Neuron (in vitro differentiated cells): Measurements from ENCODE around the gene MMP7.

Experiments
- H2AFZ ChIP-seq: one replicate; pipeline ENCODE4 v1.6.1; 2013; ENCODE audit warnings: low read depth, mild to moderate bottlenecking, inconsistent platforms, low read length, moderate library complexity
- H3K27me3 ChIP-seq: one replicate; pipeline ENCODE4 v1.6.1; 2013; ENCODE audit warnings: low read length; ENCODE audit not compliant: insufficient read depth
- H3K36me3 ChIP-seq: one replicate; pipeline ENCODE4 v1.6.1; 2013; ENCODE audit warnings: low read length; ENCODE audit not compliant: insufficient read depth
- H3K4me1 ChIP-seq: one replicate; pipeline ENCODE4 v1.6.1; 2013; ENCODE audit warnings: low read length; ENCODE audit not compliant: insufficient read depth
- H3K4me3 ChIP-seq: 2 replicates; pipeline ENCODE4 v1.5.1; 2013; ENCODE audit warnings: mild to moderate bottlenecking, low read length, moderate library complexity
- H3K9me3 ChIP-seq: one replicate; pipeline ENCODE4 v1.6.1; 2013; ENCODE audit warnings: low read length

Gene MMP7

DNA sequence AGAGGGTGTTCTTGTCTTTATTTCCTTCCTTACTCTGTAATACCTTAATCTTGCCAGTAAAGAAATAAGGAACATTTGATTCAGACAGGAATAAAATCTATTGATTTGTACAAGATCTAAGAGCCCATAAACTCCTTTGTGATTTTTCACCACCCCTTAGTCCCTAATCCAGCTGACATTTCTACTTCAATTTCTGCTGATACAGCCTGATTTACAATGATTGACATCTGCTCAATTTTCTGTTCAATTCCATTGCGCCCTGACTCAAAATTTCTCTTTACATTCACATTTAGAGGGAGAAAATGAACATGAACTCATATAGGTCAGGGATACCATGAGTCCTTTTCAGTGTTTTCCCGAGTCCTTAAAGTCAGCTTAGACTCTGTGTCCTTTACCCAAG lies 50.8 kb downstream of the MMP7 start:
- Histone ChIP-seq H3K36me3 (no peaks in the 10 kb centered on the region), H3K27me3 (peaks cover 2% of the 10 kb centered on the region), H3K9me3 (no peaks in the 10 kb centered on the region), H3K4me3 (no peak overlapping the region), H3K4me1 (no peaks in the 10 kb centered on the region), H2AFZ (no peak overlapping the region)

DNA sequence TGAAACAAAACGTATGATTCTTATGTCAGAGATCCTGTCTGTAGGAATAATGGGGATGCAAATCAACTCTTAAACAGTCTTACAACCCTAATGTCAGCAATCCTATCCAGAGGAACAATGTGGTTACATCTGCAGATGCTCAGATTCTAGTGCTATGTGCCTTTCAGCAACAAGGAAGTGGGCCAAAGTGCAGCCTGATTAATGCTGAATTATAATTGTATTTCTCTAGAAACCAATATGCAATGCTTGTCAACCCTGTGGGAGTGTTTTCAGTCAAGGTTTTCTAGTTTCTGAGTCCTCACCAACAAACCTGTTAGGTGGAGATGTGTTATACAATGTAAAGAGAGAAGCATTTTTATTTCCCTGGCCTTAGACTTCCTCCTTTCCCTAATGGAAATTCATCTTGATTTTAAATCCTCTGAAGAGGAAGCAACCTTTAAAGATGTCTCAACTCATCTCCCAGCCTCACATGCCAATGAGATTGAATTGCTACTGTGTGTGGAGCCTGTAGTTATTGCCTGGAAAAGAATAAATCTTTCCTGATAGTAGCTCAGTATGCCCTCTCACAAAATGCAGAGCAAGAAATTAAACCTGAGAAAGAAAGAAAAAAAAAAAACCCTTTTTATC lies 51.8 kb downstream of the MMP7 start:
- Histone ChIP-seq H2AFZ (no peak overlapping the region), H3K4me1 (no peaks in the 10 kb centered on the region), H3K9me3 (no peaks in the 10 kb centered on the region), H3K4me3 (no peak overlapping the region), H3K36me3 (no peaks in the 10 kb centered on the region), H3K27me3 (peaks cover 2% of the 10 kb centered on the region)

- H3K4me1 ChIP-seq, result no peaks in the 10 kb centered on the region
- H3K27me3 ChIP-seq, result peaks cover 2% of the 10 kb centered on the region
- H3K36me3 ChIP-seq, result no peaks in the 10 kb centered on the region
- no peaks in the 10 kb centered on the region for H3K9me3 ChIP-seq
- no peak overlapping the region for H2AFZ ChIP-seq
- H3K4me3 ChIP-seq, result no peak overlapping the region
These were observed 53.7 kb downstream of the MMP7 start for GRCh38 chr11:102476812-102477211.

DNA sequence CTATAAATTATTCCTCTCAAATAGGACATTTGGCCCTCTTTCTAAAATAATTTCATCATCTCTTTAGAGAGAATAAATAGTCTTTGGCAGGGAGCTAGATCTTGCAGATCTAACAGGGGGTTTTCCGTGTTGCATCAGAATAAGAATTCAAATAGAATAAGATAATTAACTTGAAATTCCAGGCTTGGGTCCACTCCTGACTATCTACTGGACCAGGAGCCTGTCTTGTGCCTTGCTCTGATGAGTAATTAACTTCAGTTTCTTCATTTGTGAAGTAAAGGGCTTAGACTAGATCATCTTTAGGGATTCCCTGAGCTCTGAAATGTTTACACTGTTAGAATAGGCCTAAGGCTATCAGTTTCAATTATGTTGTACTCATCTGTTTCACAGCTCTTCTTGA lies 54.5 kb downstream of the MMP7 start:
- no peaks in the 10 kb centered on the region for H3K4me1 ChIP-seq
- no peaks in the 10 kb centered on the region for H3K36me3 ChIP-seq
- no peak overlapping the region for H2AFZ ChIP-seq
- peaks cover 2% of the 10 kb centered on the region for H3K27me3 ChIP-seq
- no peaks in the 10 kb centered on the region for H3K9me3 ChIP-seq
- H3K4me3 ChIP-seq, result no peak overlapping the region

DNA sequence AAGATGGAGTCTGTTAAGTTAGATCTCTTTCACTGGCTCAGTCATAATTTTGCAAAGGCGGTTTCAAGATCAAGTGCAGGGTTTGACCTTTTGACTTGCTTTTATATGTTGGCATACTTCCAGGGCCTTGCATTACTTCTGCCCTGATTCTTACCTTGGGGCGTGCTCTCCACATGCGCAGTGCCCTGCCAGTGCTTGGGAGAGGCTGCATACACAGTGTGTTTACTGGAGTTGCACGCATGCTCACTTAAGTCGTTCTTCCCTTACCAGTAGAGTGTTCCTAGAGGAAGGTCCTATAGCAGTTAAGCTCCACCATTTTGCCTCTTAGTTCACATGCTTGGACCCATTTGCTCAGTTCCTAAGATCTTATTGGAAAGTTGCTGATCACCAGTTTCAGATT lies 57.0 kb downstream of the MMP7 start:
- no peaks in the 10 kb centered on the region for H3K9me3 ChIP-seq
- H2AFZ ChIP-seq, result no peak overlapping the region
- H3K27me3 ChIP-seq, result no peaks in the 10 kb centered on the region
- no peaks in the 10 kb centered on the region for H3K36me3 ChIP-seq
- H3K4me1 ChIP-seq, result no peaks in the 10 kb centered on the region
- H3K4me3 ChIP-seq, result no peak overlapping the region

DNA sequence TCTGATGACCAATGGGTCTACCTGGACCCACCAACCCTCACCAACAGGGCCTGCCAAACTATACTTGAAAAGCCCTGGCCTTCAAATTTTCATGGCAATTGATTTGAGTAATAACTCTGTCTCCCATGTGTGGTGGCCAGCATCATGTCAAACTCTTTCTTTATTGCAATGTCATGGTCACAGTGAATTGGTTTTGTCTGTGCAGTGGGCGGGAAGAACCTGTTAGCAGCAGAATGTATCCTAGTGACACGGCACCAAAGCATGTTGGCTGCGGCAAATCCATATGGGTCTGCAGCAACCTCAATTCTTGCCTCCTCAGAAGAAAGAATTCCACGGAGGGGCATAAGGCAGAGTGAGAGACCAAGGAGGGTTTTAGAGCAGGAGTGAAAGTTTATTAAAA lies 58.4 kb downstream of the MMP7 start:
- H3K27me3 ChIP-seq, result no peaks in the 10 kb centered on the region
- no peak overlapping the region for H3K4me3 ChIP-seq
- H3K4me1 ChIP-seq, result no peaks in the 10 kb centered on the region

DNA sequence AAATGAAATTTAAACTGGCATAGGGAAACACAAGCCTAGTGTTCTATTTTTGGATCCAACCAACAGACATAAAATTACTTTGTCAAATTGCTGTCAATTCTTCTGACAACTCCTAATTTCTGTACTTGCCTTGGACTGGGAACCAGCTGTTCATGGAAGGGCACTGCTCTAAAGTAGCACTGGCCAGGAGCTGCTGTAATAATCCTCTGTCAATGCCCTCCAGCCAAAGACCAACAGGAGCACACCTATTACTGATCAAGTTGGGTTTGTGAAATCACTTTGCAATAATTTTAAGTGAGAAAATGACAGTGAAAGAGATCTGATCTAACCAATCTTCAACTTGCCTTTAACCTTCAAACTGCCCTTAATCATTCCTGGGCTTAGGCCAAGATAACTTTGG lies 59.1 kb downstream of the MMP7 start:
- Histone ChIP-seq H3K36me3 (no peaks in the 10 kb centered on the region), H3K4me3 (no peak overlapping the region), H3K4me1 (no peaks in the 10 kb centered on the region), H3K9me3 (no peaks in the 10 kb centered on the region), H2AFZ (no peak overlapping the region), H3K27me3 (no peaks in the 10 kb centered on the region)

More for the DNA sequence above, 58.4 kb downstream of the MMP7 start:
- no peaks in the 10 kb centered on the region for H3K36me3 ChIP-seq
- H2AFZ ChIP-seq, result no peak overlapping the region
- no peaks in the 10 kb centered on the region for H3K9me3 ChIP-seq
